ENCODE data around the gene VAV1. TPM values are rescaled to one million over a fixed set of nuclear protein-coding genes. Genes with fewer than 3 reads are reported as not detected.
A peak's percentile ranks its signal among the peaks of the same experiment; 100 is the strongest.

Gene VAV1
- total and polyA plus RNA-seq, 9 of the 15 experiments (the other 6 are each of a cell fraction or from before 2014, with no cell fraction given) = 0.46 to 20.1 (median 11.1) TPM

- TF ChIP-seq SREBF2 (CRISPR knock-in tag; IDR thresholded peaks at IDR 0.05) (no peak), MEF2A (IDR thresholded peaks at IDR 0.05; ENCODE audit: control insufficient read depth, low read depth, low read length) (no peak), NFE2L1 (tag; IDR thresholded peaks at IDR 0.05; ENCODE audit: borderline replicate concordance, low read depth) (no peak), HSF4 (CRISPR knock-in tag; IDR thresholded peaks at IDR 0.05; ENCODE audit: borderline replicate concordance) (no peak), FOXP1 (CRISPR knock-in tag; IDR thresholded peaks at IDR 0.05) (no peak), ZNF282 (CRISPR knock-in tag; IDR thresholded peaks at IDR 0.05) (no peak), RBM14 (IDR thresholded peaks at IDR 0.05; ENCODE audit: borderline replicate concordance, insufficient read depth, low read depth, low read length) (0 out of 2 replicates have a peak, but pooled peaks have one; percentile 25), ZNF644 (tag; IDR thresholded peaks at IDR 0.05; ENCODE audit: low read depth) (no peak), ZNF431 (CRISPR knock-in tag; IDR thresholded peaks at IDR 0.05) (no peak), ELF4 (CRISPR knock-in tag; IDR thresholded peaks at IDR 0.05) (no peak), HNRNPL (IDR thresholded peaks at IDR 0.05; ENCODE audit: low read depth, low read length) (no peak), SMC3 (conservative IDR thresholded peaks at IDR 0.05; ENCODE audit: insufficient read depth, low read depth, low read length) (no peak), CXXC5 (CRISPR knock-in tag; IDR thresholded peaks at IDR 0.05) (peak; percentile 34), RFX5 (IDR thresholded peaks at IDR 0.05; ENCODE audit: low read depth, low read length) (no peak)
- TF ChIP-seq, protein P1, sequence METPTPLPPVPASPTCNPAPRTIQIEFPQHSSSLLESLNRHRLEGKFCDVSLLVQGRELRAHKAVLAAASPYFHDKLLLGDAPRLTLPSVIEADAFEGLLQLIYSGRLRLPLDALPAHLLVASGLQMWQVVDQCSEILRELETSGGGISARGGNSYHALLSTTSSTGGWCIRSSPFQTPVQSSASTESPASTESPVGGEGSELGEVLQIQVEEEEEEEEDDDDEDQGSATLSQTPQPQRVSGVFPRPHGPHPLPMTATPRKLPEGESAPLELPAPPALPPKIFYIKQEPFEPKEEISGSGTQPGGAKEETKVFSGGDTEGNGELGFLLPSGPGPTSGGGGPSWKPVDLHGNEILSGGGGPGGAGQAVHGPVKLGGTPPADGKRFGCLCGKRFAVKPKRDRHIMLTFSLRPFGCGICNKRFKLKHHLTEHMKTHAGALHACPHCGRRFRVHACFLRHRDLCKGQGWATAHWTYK (CRISPR knock-in tag; IDR thresholded peaks at IDR 0.05) = no peak
These were observed 31.7 kb upstream of the VAV1 start (continued) for GRCh38 chr19:6740589-6741343.

Data from K562 (cell line).